ENCODE measurements around the gene MCM10. TPM values are rescaled to one million over a fixed set of nuclear protein-coding genes. Genes with fewer than 3 reads are reported as not detected.

MCM10 gene
- total and polyA plus RNA-seq, 2 donors (not counting 3 experiments of a cell fraction or from before 2014, with no cell fraction given): 3.3 to 31.6 TPM

GRCh38 chr10:13218878-13219277 is 57.5 kb downstream of the MCM10 start:
- dilution Hi-C loops (cut with MboI; ENCODE audit: extremely low pct_ligation_motif_present, low sequenced_read_pairs) (no loop called here), intact Hi-C loops (cut with micrococcal nuclease) (no loop called here)
- TF ChIP-seq POLR2AphosphoS5 (IDR thresholded peaks at IDR 0.05; ENCODE audit: insufficient read depth, low read depth, low read length) (no peak), EZH2 (IDR thresholded peaks at IDR 0.05; ENCODE audit: borderline replicate concordance, low read depth, low read length, severe bottlenecking) (no peak), FOS (IDR thresholded peaks at IDR 0.05; ENCODE audit: borderline replicate concordance, insufficient read depth, low read length) (no peak), CTCF (IDR thresholded peaks at IDR 0.05; ENCODE audit: extremely low read depth in 1 of 2, insufficient read depth in 1 of 2, low read depth in 1 of 2, low read length in 2 of 2) (no peak), MYC (IDR thresholded peaks at IDR 0.05; ENCODE audit: low read depth, low read length) (no peak), POLR2A (IDR thresholded peaks at IDR 0.05; ENCODE audit: low read depth, low read length) (no peak), GATA2 (IDR thresholded peaks at IDR 0.05; ENCODE audit: insufficient read depth, insufficient read length, low read depth, low read length) (no peak), MAX (IDR thresholded peaks at IDR 0.05; ENCODE audit: insufficient read depth, insufficient read length) (no peak), JUN (IDR thresholded peaks at IDR 0.05; ENCODE audit: borderline replicate concordance, insufficient read depth, insufficient read length, low read depth) (no peak)
- no TSS peak for BruUV-seq (replicated peaks)
- no peaks in the 10 kb centered on the region for H3K9me3 ChIP-seq (replicated peaks; ENCODE audit: control insufficient read depth, insufficient read depth, low read length)
- ChIA-PET CTCF (no interaction called here), POLR2A (no interaction called here)
- no peak overlapping the region for H3K4me2 ChIP-seq (ENCODE audit: insufficient read depth, low read length)
- no peak overlapping the region for H3K9ac ChIP-seq (replicated peaks; ENCODE audit: extremely low read depth, insufficient read depth, low read length)
- H2AFZ ChIP-seq (ENCODE audit: low read depth, low read length): no peak overlapping the region
- no peaks in the 10 kb centered on the region for H3K4me1 ChIP-seq (ENCODE audit: control insufficient read depth, extremely low read depth, insufficient read depth, low read length)
- no peaks in the 10 kb centered on the region for H3K27me3 ChIP-seq (ENCODE audit: control insufficient read depth in 2 of 2, insufficient read depth in 2 of 2, low read length in 2 of 2)
- no peak overlapping the region for H3K27ac ChIP-seq (ENCODE audit: insufficient read depth, low read depth, low read length)
- no peaks in the 10 kb centered on the region for H3K36me3 ChIP-seq (ENCODE audit: control insufficient read depth in 2 of 2, extremely low read depth in 1 of 2, insufficient read depth in 2 of 2, low read length in 2 of 2)
- FAIRE-seq (no peak), DNase-seq (ENCODE audit: low read depth, low spot score) (no peak)
- H3K79me2 ChIP-seq (ENCODE audit: control insufficient read depth, insufficient read depth, low read length): no peaks in the 10 kb centered on the region
- no peaks in the 10 kb centered on the region for H4K20me1 ChIP-seq (replicated peaks; ENCODE audit: control insufficient read depth, extremely low read depth, insufficient read depth, low read length)
- no peak overlapping the region for H3K4me3 ChIP-seq (replicated peaks in 1 of 3; ENCODE audit: insufficient read depth in 1 of 3, low read depth in 1 of 3, low read length in 3 of 3)
- no peaks in the 10 kb centered on the region for H3K9me1 ChIP-seq (replicated peaks; ENCODE audit: control insufficient read depth, extremely low read depth, insufficient read depth, low read length)

Data from endothelial cell of umbilical vein (primary cell).